HFFc6 (cell line): ENCODE data around the gene TNS4. TPM values are rescaled to one million over a fixed set of nuclear protein-coding genes. Genes with fewer than 3 reads are reported as not detected.

Source experiments
- DNase-seq: peaks from one replicate; pipeline ENCODE4 v3.0.0-alpha.2; 2018
- H3K27ac Mint-ChIP-seq: 2 replicates; pipeline ENCODE4 v1.8.0; 2020; ENCODE audit warnings: mild to moderate bottlenecking, mixed read lengths
- H3K27me3 Mint-ChIP-seq: 2 replicates; pipeline ENCODE4 v1.8.0; 2021; ENCODE audit warnings: mild to moderate bottlenecking, moderate library complexity, mixed read lengths; ENCODE audit not compliant: insufficient read depth
- H3K36me3 Mint-ChIP-seq: 2 replicates; pipeline ENCODE4 v1.8.0; 2021; ENCODE audit warnings: low read depth, mixed read lengths
- H3K4me1 Mint-ChIP-seq: 2 replicates; pipeline ENCODE4 v1.8.0; 2020; ENCODE audit warnings: low read depth, mixed read lengths
- H3K4me3 Mint-ChIP-seq: 2 replicates; pipeline ENCODE4 v1.8.0; 2020; ENCODE audit warnings: mild to moderate bottlenecking, moderate library complexity, mixed read lengths
- H3K9me3 Mint-ChIP-seq: 2 replicates; pipeline ENCODE4 v1.8.0; 2020; ENCODE audit warnings: mild to moderate bottlenecking, mixed read lengths
- CTCF ChIP-seq: fragments of 200-600 bp; sonication (generic); IDR thresholded peaks from 2 replicates; pipeline ENCODE4 v1.5.0; 2021; ENCODE audit warnings: antibody characterized with exemption, mild to moderate bottlenecking
- total RNA-seq, 6 experiments: library from RNA; stranded (reverse); fragmentation: NEBNext Ultra II Directional; extraction: Animal tissue kit (Norgen Biotek cat#: 25700); gene quantifications; 2 replicates in 1 of 6; 3 replicates in 5 of 6; pipeline ENCODE4 v1.2.3, GENCODE V29; 2021

TNS4 gene
- total RNA-seq, 6 experiments from 2014 or later: 0.17 TPM; not detected in 5

GRCh38 chr17:40522250-40522960, 21.0 kb upstream of the TNS4 start:
- Mint-ChIP-seq H3K4me1 (peaks cover 52% of the 10 kb centered on the region), H3K9me3 (peaks cover 24% of the 10 kb centered on the region), H3K27me3 (no peaks in the 10 kb centered on the region; the same call in 1 of the 2 replicates), H3K4me3 (no peak overlapping the region), H3K27ac (peak overlapping the region; percentile 93), H3K36me3 (peaks cover 22% of the 10 kb centered on the region)
- no peak for DNase-seq
- no peak for TF ChIP-seq CTCF

GRCh38 chr17:40520991-40521453, 19.6 kb upstream of the TNS4 start:
- no peaks in the 10 kb centered on the region for H3K27me3 Mint-ChIP-seq
- TF ChIP-seq CTCF: no peak
- peaks cover 61% of the 10 kb centered on the region for H3K4me1 Mint-ChIP-seq
- H3K36me3 Mint-ChIP-seq: peaks cover 15% of the 10 kb centered on the region
- peaks cover 20% of the 10 kb centered on the region for H3K9me3 Mint-ChIP-seq
- peak overlapping the region; percentile 64 for H3K4me3 Mint-ChIP-seq
- no peak for DNase-seq
- peak overlapping the region; percentile 93 for H3K27ac Mint-ChIP-seq

- peaks cover 3% of the 10 kb centered on the region; the same call in 1 of the 2 replicates for H3K9me3 Mint-ChIP-seq
- H3K4me1 Mint-ChIP-seq: peaks cover 71% of the 10 kb centered on the region
- peak overlapping the region; percentile 51; the same call in 1 of the 2 replicates for H3K27ac Mint-ChIP-seq
- no peak overlapping the region for H3K4me3 Mint-ChIP-seq
- H3K36me3 Mint-ChIP-seq: no peaks in the 10 kb centered on the region
- no peaks in the 10 kb centered on the region for H3K27me3 Mint-ChIP-seq
- no peak for TF ChIP-seq CTCF
- no peak for DNase-seq
Measured at GRCh38 chr17:40519089-40519775, 17.8 kb upstream of the TNS4 start.

- H3K9me3 Mint-ChIP-seq: no peaks in the 10 kb centered on the region
- TF ChIP-seq CTCF: no peak
- peak overlapping the region; percentile 64 for H3K27ac Mint-ChIP-seq
- DNase-seq: peak; percentile 30
- H3K27me3 Mint-ChIP-seq: no peaks in the 10 kb centered on the region
- no peaks in the 10 kb centered on the region for H3K36me3 Mint-ChIP-seq
- H3K4me1 Mint-ChIP-seq: peaks cover 71% of the 10 kb centered on the region
- no peak overlapping the region for H3K4me3 Mint-ChIP-seq
Measured at GRCh38 chr17:40518401-40519088, 17.1 kb upstream of the TNS4 start.

GRCh38 chr17:40517981-40518380, 16.6 kb upstream of the TNS4 start:
- DNase-seq: no peak
- H3K9me3 Mint-ChIP-seq: no peaks in the 10 kb centered on the region
- peak overlapping the region; percentile 64 for H3K27ac Mint-ChIP-seq
- no peaks in the 10 kb centered on the region for H3K36me3 Mint-ChIP-seq
- H3K4me1 Mint-ChIP-seq: peaks cover 71% of the 10 kb centered on the region
- H3K27me3 Mint-ChIP-seq: no peaks in the 10 kb centered on the region
- H3K4me3 Mint-ChIP-seq: no peak overlapping the region
- no peak for TF ChIP-seq CTCF
